ENCODE results near the gene MRPL50.

The MRPL50 gene

GRCh38 chr9:101440714-101441230 is 42.4 kb upstream of the MRPL50 start:
- no peak for DNase-seq (ENCODE audit: low read depth)
- H3K4me3 ChIP-seq (ENCODE audit: low read depth, low read length): no peak overlapping the region
- TF ChIP-seq, protein P1, sequence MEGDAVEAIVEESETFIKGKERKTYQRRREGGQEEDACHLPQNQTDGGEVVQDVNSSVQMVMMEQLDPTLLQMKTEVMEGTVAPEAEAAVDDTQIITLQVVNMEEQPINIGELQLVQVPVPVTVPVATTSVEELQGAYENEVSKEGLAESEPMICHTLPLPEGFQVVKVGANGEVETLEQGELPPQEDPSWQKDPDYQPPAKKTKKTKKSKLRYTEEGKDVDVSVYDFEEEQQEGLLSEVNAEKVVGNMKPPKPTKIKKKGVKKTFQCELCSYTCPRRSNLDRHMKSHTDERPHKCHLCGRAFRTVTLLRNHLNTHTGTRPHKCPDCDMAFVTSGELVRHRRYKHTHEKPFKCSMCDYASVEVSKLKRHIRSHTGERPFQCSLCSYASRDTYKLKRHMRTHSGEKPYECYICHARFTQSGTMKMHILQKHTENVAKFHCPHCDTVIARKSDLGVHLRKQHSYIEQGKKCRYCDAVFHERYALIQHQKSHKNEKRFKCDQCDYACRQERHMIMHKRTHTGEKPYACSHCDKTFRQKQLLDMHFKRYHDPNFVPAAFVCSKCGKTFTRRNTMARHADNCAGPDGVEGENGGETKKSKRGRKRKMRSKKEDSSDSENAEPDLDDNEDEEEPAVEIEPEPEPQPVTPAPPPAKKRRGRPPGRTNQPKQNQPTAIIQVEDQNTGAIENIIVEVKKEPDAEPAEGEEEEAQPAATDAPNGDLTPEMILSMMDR (IDR thresholded peaks at IDR 0.05; ENCODE audit: low read depth, low read length, missing control alignments): no peak

DNA sequence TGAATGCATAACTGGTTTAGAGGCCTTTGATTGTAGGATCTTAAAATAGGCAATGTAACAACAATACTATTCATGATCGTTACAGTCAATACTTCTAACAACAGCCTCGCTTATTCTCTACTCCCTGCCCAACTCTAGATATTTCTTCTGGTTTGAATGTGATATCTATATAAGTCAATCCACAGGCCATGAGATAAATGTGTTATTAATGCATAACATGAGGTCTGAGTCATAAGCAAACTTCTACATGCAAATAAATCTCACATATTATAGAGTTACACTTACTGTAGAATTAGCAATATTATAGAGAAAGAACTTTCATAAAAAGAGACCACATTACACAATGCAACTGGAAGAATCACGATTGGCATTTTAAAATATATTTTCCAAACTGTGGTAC is 40.1 kb upstream of the MRPL50 start:
- DNase-seq (ENCODE audit: low read depth): no peak

GRCh38 chr9:101437806-101438232 is 39.4 kb upstream of the MRPL50 start:
- TF ChIP-seq, protein P1 (IDR thresholded peaks at IDR 0.05; ENCODE audit: low read depth, low read length, missing control alignments): no peak
- no peak for DNase-seq (ENCODE audit: low read depth)
- no peak overlapping the region for H3K4me3 ChIP-seq (ENCODE audit: low read depth, low read length)

More for the DNA sequence above, 40.1 kb upstream of the MRPL50 start:
- TF ChIP-seq, protein P1 (IDR thresholded peaks at IDR 0.05; ENCODE audit: low read depth, low read length, missing control alignments): no peak
- no peak overlapping the region for H3K4me3 ChIP-seq (ENCODE audit: low read depth, low read length)

DNA sequence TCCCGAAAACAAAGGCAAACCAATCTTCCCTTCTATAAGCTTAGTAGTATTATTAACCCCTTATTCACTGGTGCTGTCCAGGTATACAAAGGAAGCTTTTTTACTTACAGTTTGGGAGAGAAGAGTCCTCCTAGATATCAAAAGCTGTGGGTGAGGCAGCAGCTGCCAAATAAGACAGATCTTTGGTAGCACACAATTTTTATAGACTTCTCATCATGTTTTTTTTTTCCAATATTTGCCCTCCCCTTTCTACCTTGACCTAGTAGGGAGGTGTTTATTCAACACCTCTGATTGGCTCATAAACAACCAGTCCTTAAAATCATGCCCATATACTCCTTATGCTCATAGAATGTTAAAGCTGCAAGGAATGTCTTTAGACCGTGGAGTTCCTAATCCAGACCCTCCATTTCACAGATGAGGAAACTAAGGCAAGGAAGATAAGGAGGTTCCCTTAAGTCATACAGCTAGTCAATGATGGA is 37.2 kb upstream of the MRPL50 start, which contains the start of gene ALDOB:
TSS of gene ALDOB (minus strand) at position 174 of the 479 bp plus-strand sequence. CDS start 4,887 bp downstream, outside the sequence.
- TF ChIP-seq, protein P1 (IDR thresholded peaks at IDR 0.05; ENCODE audit: low read depth, low read length, missing control alignments): no peak

GRCh38 chr9:101434998-101435397 is 36.6 kb upstream of the MRPL50 start:
- TF ChIP-seq, protein P1 (IDR thresholded peaks at IDR 0.05; ENCODE audit: low read depth, low read length, missing control alignments): no peak
- no peak overlapping the region for H3K4me3 ChIP-seq (ENCODE audit: low read depth, low read length)
- no peak for DNase-seq (ENCODE audit: low read depth)

More for the DNA sequence above, 37.2 kb upstream of the MRPL50 start, which contains the start of gene ALDOB:
- no peak within 1 kb of the TSS for H3K4me3 ChIP-seq (ENCODE audit: low read depth, low read length)
- DNase-seq (ENCODE audit: low read depth): no peak

GRCh38 chr9:101433229-101433628 is 34.8 kb upstream of the MRPL50 start:
- no peak overlapping the region for H3K4me3 ChIP-seq (ENCODE audit: low read depth, low read length)
- no peak for DNase-seq (ENCODE audit: low read depth)
- TF ChIP-seq, protein P1 (IDR thresholded peaks at IDR 0.05; ENCODE audit: low read depth, low read length, missing control alignments): no peak

- no peak for DNase-seq (ENCODE audit: low read depth)
- H3K4me3 ChIP-seq (ENCODE audit: low read depth, low read length): no peak overlapping the region
- TF ChIP-seq, protein P1 (IDR thresholded peaks at IDR 0.05; ENCODE audit: low read depth, low read length, missing control alignments): no peak
Observed at GRCh38 chr9:101432740-101433139, 34.3 kb upstream of the MRPL50 start.
